GM12873 (cell line): ENCODE results near the gene CELA1.

Experiments
- TF ChIP-seq, protein P1 (sequence below): IDR thresholded peaks from 2 replicates; pipeline ENCODE4 v1.5.1; 2012; ENCODE audit warnings: low read depth, mild to moderate bottlenecking, moderate library complexity, low read length, control low read depth; ENCODE audit not compliant: insufficient read depth; ENCODE audit errors: missing control alignments

The CELA1 gene

DNA sequence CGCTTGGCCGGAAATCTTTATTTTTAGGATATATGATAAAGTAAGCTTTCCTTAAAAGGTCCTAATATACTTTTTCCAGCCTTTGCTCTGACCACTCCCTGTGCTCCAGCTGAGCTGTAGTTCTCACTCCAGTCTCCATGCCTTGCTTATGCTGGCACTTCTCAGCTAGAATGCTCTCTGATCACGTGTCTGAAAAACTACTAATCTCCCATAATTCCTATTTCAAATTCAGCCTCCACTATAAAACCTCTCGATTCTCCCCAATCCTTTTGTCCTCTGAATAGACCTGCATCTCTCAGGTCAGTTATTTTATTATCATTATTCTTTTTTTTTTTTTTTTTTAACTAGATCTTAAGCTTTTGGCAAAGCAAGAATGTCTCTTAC lies 26.2 kb downstream of the CELA1 start:
- TF ChIP-seq, protein P1, sequence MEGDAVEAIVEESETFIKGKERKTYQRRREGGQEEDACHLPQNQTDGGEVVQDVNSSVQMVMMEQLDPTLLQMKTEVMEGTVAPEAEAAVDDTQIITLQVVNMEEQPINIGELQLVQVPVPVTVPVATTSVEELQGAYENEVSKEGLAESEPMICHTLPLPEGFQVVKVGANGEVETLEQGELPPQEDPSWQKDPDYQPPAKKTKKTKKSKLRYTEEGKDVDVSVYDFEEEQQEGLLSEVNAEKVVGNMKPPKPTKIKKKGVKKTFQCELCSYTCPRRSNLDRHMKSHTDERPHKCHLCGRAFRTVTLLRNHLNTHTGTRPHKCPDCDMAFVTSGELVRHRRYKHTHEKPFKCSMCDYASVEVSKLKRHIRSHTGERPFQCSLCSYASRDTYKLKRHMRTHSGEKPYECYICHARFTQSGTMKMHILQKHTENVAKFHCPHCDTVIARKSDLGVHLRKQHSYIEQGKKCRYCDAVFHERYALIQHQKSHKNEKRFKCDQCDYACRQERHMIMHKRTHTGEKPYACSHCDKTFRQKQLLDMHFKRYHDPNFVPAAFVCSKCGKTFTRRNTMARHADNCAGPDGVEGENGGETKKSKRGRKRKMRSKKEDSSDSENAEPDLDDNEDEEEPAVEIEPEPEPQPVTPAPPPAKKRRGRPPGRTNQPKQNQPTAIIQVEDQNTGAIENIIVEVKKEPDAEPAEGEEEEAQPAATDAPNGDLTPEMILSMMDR, result no peak

DNA sequence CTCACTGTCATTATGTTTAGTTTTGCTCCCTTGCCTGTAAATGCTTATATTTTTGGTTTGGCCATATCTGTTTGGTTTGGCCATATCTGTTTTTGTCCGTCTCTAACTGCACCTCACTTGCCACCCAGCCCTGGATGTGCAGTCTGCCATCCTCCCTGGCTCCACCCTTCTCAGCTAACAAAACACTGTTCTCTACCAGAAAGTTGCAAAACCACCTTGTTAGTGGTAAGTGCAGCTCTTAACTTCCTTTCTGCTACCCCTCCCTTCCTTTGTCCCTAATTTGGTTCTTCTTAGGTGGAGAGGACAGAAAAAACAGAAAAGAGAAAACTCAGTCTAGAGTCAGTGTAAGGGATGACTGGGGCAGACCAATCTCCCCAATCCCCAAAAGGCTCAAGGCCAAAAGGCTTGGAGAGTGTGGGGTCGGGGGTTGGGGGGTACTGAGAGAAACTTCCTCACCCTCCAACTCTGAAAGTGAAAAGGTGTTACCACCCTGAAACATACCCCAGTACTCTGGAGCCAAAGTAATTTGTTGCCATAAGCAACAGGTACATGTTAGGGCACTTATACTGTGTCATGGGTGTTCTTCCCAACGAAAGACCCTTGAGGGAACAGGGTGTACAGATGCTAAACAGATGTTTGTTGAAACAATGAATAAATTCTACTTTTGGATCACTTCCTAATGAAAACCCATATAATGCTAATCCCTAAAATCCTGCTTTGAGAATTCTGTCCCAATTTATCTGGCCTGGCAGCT lies 27.5 kb downstream of the CELA1 start:
- TF ChIP-seq, protein P1, result no peak

GRCh38 chr12:51311389-51311788 lies 35.1 kb downstream of the CELA1 start:
- TF ChIP-seq, protein P1, result no peak

GRCh38 chr12:51307655-51308593 lies 38.6 kb downstream of the CELA1 start:
- TF ChIP-seq, protein P1, result no peak

GRCh38 chr12:51306507-51306906 lies 40.0 kb downstream of the CELA1 start:
- TF ChIP-seq, protein P1, result no peak

DNA sequence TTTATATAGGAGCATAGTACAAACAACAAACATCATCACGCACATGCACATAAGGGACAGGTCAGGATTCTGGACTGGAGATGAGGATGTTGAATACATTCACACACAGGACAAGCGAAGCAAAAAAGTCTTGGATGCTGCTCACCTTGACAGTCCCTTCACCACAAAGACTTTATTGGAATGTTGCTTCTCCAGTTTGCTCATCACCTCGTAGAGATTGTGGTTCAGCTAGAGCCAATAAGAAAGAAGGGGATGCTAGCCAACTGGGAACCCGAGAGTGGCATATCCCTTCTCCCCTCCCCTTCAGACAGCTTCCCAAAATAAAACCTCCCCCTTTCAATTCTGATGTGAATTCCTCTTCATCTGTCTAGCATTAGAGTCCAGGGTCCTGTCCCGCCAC lies 50.8 kb downstream of the CELA1 start:
- TF ChIP-seq, protein P1, result no peak

GRCh38 chr12:51293696-51294095 lies 52.8 kb downstream of the CELA1 start:
- TF ChIP-seq, protein P1, result no peak
